ENCODE results near the gene USP46. TPM values are rescaled to one million over a fixed set of nuclear protein-coding genes. Genes with fewer than 3 reads are reported as not detected.

Gene USP46
- total and polyA plus RNA-seq, 2 of the 13 experiments (the other 11 are each of a cell fraction or from before 2014, with no cell fraction given), result 4.7 to 17.4 TPM

GRCh38 chr4:52646741-52647140, 12.4 kb downstream of the USP46 start:
- intact Hi-C loops (cut with micrococcal nuclease; ENCODE audit: unreplicated experiment) (no loop called here), in situ Hi-C loops (cut with HindIII; ENCODE audit: extremely low pct_ligation_motif_present, low pct_unique_long_range_greater_than_20kb) (no loop called here)
- no peak overlapping the region for H3K9ac ChIP-seq (ENCODE audit: insufficient read depth, low read depth, low read length)
- H2AFZ ChIP-seq (ENCODE audit: low read length), result no peak overlapping the region
- TF ChIP-seq ZNF264 (CRISPR knock-in tag; IDR thresholded peaks at IDR 0.05) (no peak), FOXP1 (IDR thresholded peaks at IDR 0.05) (no peak), FOXP1 (CRISPR knock-in tag; IDR thresholded peaks at IDR 0.05) (no peak), ETV6 (CRISPR knock-in tag; conservative IDR thresholded peaks at IDR 0.05) (no peak), NCOA1 (CRISPR knock-in tag; IDR thresholded peaks at IDR 0.05) (no peak), ELF3 (CRISPR knock-in tag; IDR thresholded peaks at IDR 0.05) (no peak), ZFP37 (CRISPR knock-in tag; IDR thresholded peaks at IDR 0.05; ENCODE audit: borderline replicate concordance) (no peak), ZNF354B (CRISPR knock-in tag; IDR thresholded peaks at IDR 0.05) (no peak), MBNL3 (CRISPR knock-in tag; conservative IDR thresholded peaks at IDR 0.05) (no peak), ZNF282 (IDR thresholded peaks at IDR 0.05; ENCODE audit: partially characterized antibody) (no peak)
- FAIRE-seq (no peak), DNase-seq (ENCODE audit: low spot score) (no peak), ATAC-seq (no peak)
- WGBS (ENCODE audit: low lambda C conversion rate), result 100% methylated on average over 2 of the region's 2 CpGs
- no peak overlapping the region for H3K27ac ChIP-seq (ENCODE audit: extremely low read length, insufficient read depth, low read length)
- H3K4me2 ChIP-seq (ENCODE audit: low read depth, low read length), result no peak overlapping the region
- ChIA-PET POLR2A (no interaction called here), CTCF (ENCODE audit: low intra/inter-chr PET ratio, low total read pairs) (no interaction called here)
- H3K27me3 ChIP-seq (ENCODE audit: control insufficient read depth in 1 of 2, insufficient read depth in 2 of 2, low read length in 2 of 2), result no peaks in the 10 kb centered on the region
- H3K79me2 ChIP-seq (ENCODE audit: insufficient read depth, low read length), result peaks cover 38% of the 10 kb centered on the region
- BruUV-seq (replicated peaks), result no TSS peak
- no peaks in the 10 kb centered on the region for H3K9me3 ChIP-seq (ENCODE audit: low read length)
- no peaks in the 10 kb centered on the region for H4K20me1 ChIP-seq (ENCODE audit: insufficient read depth, low read length)
- H3K4me3 ChIP-seq (replicated peaks in 1 of 3; ENCODE audit: insufficient read depth in 1 of 3, low read depth in 2 of 3, low read length in 3 of 3), result no peak overlapping the region
- H3K4me1 ChIP-seq (ENCODE audit: insufficient read depth, low read length), result peaks cover 14% of the 10 kb centered on the region
- H3K36me3 ChIP-seq (replicated peaks in 1 of 2; ENCODE audit: control insufficient read depth in 1 of 2, insufficient read depth in 2 of 2, low read length in 2 of 2), result no peaks in the 10 kb centered on the region

- ChIA-PET POLR2A (interaction anchor here (2.0 kb wide), 1 partner anchor 66 kb away, joined by 6 read pairs; no protein-coding TSS in a partner anchor), CTCF (ENCODE audit: low intra/inter-chr PET ratio, low total read pairs) (no interaction called here)
- ATAC-seq, result no peak
- WGBS (ENCODE audit: low lambda C conversion rate), result 97% methylated on average over 3 of the region's 3 CpGs
- intact Hi-C loops (cut with micrococcal nuclease; ENCODE audit: unreplicated experiment), result no loop called here
- BruUV-seq (replicated peaks), result no TSS peak
- DNase-seq (ENCODE audit: low spot score), result no peak
- no peak overlapping the region for H3K4me2 ChIP-seq (ENCODE audit: low read depth, low read length)
- no peak overlapping the region for H2AFZ ChIP-seq (ENCODE audit: low read length)
- in situ Hi-C loops (cut with HindIII; ENCODE audit: extremely low pct_ligation_motif_present, low pct_unique_long_range_greater_than_20kb), result no loop called here
- H3K36me3 ChIP-seq (replicated peaks in 1 of 2; ENCODE audit: control insufficient read depth in 1 of 2, insufficient read depth in 2 of 2, low read length in 2 of 2), result no peaks in the 10 kb centered on the region
- no peaks in the 10 kb centered on the region for H3K27me3 ChIP-seq (ENCODE audit: control insufficient read depth in 1 of 2, insufficient read depth in 2 of 2, low read length in 2 of 2)
- H3K9me3 ChIP-seq (ENCODE audit: low read length), result no peaks in the 10 kb centered on the region
- H3K27ac ChIP-seq (ENCODE audit: extremely low read length, insufficient read depth, low read length), result no peak overlapping the region
- H4K20me1 ChIP-seq (ENCODE audit: insufficient read depth, low read length), result no peaks in the 10 kb centered on the region
- no peak for FAIRE-seq
- H3K4me3 ChIP-seq (replicated peaks in 1 of 3; ENCODE audit: insufficient read depth in 1 of 3, low read depth in 2 of 3, low read length in 3 of 3), result no peak overlapping the region
- H3K79me2 ChIP-seq (ENCODE audit: insufficient read depth, low read length), result peaks cover 40% of the 10 kb centered on the region
- H3K4me1 ChIP-seq (ENCODE audit: insufficient read depth, low read length), result peaks cover 8% of the 10 kb centered on the region; the same call in 1 of the 2 replicates
- H3K9ac ChIP-seq (ENCODE audit: insufficient read depth, low read depth, low read length), result no peak overlapping the region
- TF ChIP-seq ZNF609 (CRISPR knock-in tag; IDR thresholded peaks at IDR 0.05; ENCODE audit: borderline replicate concordance) (no peak), AGO2 (optimal IDR thresholded peaks at IDR 0.05; ENCODE audit: low read depth, low read length) (no peak), BRCA1 (CRISPR knock-in tag; IDR thresholded peaks at IDR 0.05) (no peak), ZBTB26 (CRISPR knock-in tag; IDR thresholded peaks at IDR 0.05; ENCODE audit: borderline replicate concordance) (no peak)
These were observed 13.0 kb downstream of the USP46 start for GRCh38 chr4:52646096-52646495.

Measured in HepG2 (cell line).